ENCODE results near the gene PKP4. TPM values are rescaled to one million over a fixed set of nuclear protein-coding genes. Genes with fewer than 3 reads are reported as not detected.

Gene PKP4
- polyA plus RNA-seq, 1 donor from 2014 or later: 24.2 TPM

DNA sequence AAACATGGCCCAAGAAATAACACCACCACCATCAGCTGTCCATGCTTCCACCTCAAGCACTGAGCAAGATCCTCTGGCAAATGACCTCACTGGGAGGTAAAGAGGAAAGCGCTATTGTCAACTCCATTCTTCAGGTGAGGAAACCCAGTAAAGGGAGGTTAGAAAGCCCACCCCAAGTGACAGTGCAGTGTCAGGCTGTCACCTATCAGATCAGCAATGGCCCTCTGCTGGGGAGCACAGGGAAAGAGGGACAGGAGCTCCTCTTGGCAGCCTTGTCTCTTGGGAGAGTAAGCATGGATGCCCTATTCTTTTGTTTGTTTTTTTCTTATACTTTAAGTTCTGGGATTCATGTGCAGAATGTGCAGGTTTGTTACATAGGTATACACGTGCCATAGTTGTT is 234.1 kb downstream of the PKP4 start:
- Histone ChIP-seq H3K9me2 (ENCODE audit: insufficient read depth, low read length) (no peaks in the 10 kb centered on the region), H3K4me3 (ENCODE audit: low read length) (no peak overlapping the region), H2AFZ (ENCODE audit: low read depth, low read length) (no peak overlapping the region), H3K9ac (ENCODE audit: low read length) (no peak overlapping the region), H3F3A (ENCODE audit: insufficient read depth, low read length, poor library complexity, severe bottlenecking) (no peaks in the 10 kb centered on the region), H3K9me3 (ENCODE audit: low read length) (no peaks in the 10 kb centered on the region), H3K79me2 (replicated peaks; ENCODE audit: insufficient read depth, low read length) (no peaks in the 10 kb centered on the region), H3K27me3 (ENCODE audit: insufficient read depth, low read depth, low read length) (no peaks in the 10 kb centered on the region), H3K4me2 (ENCODE audit: low read length) (no peak overlapping the region), H3K36me3 (ENCODE audit: insufficient read depth, low read length) (no peaks in the 10 kb centered on the region), H4K20me1 (ENCODE audit: insufficient read depth) (no peaks in the 10 kb centered on the region), H3K27ac (ENCODE audit: low read length) (no peak overlapping the region)
- TF ChIP-seq POLR2AphosphoS5 (IDR thresholded peaks at IDR 0.05) (no peak), TAF1 (IDR thresholded peaks at IDR 0.05; ENCODE audit: low read depth) (no peak), MXI1 (conservative IDR thresholded peaks at IDR 0.05; ENCODE audit: poor library complexity, severe bottlenecking) (no peak), SMC3 (conservative IDR thresholded peaks at IDR 0.05; ENCODE audit: poor library complexity) (no peak), EP300 (conservative IDR thresholded peaks at IDR 0.05; ENCODE audit: poor library complexity, severe bottlenecking) (no peak), EZH2 (IDR thresholded peaks at IDR 0.05; ENCODE audit: borderline replicate concordance, insufficient read depth, low read length, poor library complexity, severe bottlenecking) (no peak), RAD21 (conservative IDR thresholded peaks at IDR 0.05) (no peak)
- TF ChIP-seq, protein P1, sequence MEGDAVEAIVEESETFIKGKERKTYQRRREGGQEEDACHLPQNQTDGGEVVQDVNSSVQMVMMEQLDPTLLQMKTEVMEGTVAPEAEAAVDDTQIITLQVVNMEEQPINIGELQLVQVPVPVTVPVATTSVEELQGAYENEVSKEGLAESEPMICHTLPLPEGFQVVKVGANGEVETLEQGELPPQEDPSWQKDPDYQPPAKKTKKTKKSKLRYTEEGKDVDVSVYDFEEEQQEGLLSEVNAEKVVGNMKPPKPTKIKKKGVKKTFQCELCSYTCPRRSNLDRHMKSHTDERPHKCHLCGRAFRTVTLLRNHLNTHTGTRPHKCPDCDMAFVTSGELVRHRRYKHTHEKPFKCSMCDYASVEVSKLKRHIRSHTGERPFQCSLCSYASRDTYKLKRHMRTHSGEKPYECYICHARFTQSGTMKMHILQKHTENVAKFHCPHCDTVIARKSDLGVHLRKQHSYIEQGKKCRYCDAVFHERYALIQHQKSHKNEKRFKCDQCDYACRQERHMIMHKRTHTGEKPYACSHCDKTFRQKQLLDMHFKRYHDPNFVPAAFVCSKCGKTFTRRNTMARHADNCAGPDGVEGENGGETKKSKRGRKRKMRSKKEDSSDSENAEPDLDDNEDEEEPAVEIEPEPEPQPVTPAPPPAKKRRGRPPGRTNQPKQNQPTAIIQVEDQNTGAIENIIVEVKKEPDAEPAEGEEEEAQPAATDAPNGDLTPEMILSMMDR (IDR thresholded peaks at IDR 0.05; ENCODE audit: poor library complexity, severe bottlenecking): no peak
- TF ChIP-seq, protein P2, sequence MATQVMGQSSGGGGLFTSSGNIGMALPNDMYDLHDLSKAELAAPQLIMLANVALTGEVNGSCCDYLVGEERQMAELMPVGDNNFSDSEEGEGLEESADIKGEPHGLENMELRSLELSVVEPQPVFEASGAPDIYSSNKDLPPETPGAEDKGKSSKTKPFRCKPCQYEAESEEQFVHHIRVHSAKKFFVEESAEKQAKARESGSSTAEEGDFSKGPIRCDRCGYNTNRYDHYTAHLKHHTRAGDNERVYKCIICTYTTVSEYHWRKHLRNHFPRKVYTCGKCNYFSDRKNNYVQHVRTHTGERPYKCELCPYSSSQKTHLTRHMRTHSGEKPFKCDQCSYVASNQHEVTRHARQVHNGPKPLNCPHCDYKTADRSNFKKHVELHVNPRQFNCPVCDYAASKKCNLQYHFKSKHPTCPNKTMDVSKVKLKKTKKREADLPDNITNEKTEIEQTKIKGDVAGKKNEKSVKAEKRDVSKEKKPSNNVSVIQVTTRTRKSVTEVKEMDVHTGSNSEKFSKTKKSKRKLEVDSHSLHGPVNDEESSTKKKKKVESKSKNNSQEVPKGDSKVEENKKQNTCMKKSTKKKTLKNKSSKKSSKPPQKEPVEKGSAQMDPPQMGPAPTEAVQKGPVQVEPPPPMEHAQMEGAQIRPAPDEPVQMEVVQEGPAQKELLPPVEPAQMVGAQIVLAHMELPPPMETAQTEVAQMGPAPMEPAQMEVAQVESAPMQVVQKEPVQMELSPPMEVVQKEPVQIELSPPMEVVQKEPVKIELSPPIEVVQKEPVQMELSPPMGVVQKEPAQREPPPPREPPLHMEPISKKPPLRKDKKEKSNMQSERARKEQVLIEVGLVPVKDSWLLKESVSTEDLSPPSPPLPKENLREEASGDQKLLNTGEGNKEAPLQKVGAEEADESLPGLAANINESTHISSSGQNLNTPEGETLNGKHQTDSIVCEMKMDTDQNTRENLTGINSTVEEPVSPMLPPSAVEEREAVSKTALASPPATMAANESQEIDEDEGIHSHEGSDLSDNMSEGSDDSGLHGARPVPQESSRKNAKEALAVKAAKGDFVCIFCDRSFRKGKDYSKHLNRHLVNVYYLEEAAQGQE (IDR thresholded peaks at IDR 0.05; ENCODE audit: borderline replicate concordance): no peak

DNA sequence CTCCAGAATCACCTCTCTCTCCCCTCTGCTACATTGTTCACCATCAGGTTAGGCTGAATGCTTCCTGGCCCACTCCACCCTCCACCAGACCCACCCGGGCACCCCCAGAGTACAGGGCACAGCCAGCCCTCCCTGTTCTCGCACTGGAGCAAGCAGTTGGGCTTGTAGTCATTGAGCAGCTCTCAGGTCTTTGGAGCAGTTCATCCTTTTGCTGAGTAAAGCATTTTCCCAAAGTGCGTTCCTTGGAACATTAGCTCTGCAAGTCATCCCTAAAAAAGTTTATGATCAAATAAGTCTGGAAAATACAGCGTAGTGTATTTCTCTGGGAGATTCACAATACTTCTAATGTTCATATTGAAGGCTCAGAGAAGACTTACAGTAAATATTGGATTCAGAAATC is 234.9 kb downstream of the PKP4 start:
- no peak overlapping the region for H3K4me2 ChIP-seq (ENCODE audit: low read length)
- no peaks in the 10 kb centered on the region for H3K9me2 ChIP-seq (ENCODE audit: insufficient read depth, low read length)
- no peak overlapping the region for H3K4me3 ChIP-seq (ENCODE audit: low read length)
- H3K9ac ChIP-seq (ENCODE audit: low read length): no peak overlapping the region
- no peak overlapping the region for H2AFZ ChIP-seq (ENCODE audit: low read depth, low read length)
- TF ChIP-seq, protein P2 (IDR thresholded peaks at IDR 0.05; ENCODE audit: borderline replicate concordance): no peak
- no peak for TF ChIP-seq EP300 (conservative IDR thresholded peaks at IDR 0.05; ENCODE audit: poor library complexity, severe bottlenecking)
- TF ChIP-seq, protein P1 (IDR thresholded peaks at IDR 0.05; ENCODE audit: poor library complexity, severe bottlenecking): no peak
- TF ChIP-seq SMC3 (conservative IDR thresholded peaks at IDR 0.05; ENCODE audit: poor library complexity): no peak
- no peak for TF ChIP-seq MXI1 (conservative IDR thresholded peaks at IDR 0.05; ENCODE audit: poor library complexity, severe bottlenecking)
- no peak for TF ChIP-seq POLR2AphosphoS5 (IDR thresholded peaks at IDR 0.05)
- TF ChIP-seq TAF1 (IDR thresholded peaks at IDR 0.05; ENCODE audit: low read depth): no peak
- no peak for TF ChIP-seq RAD21 (conservative IDR thresholded peaks at IDR 0.05)
- TF ChIP-seq EZH2 (IDR thresholded peaks at IDR 0.05; ENCODE audit: borderline replicate concordance, insufficient read depth, low read length, poor library complexity, severe bottlenecking): no peak
- H3K79me2 ChIP-seq (replicated peaks; ENCODE audit: insufficient read depth, low read length): no peaks in the 10 kb centered on the region
- no peaks in the 10 kb centered on the region for H3K36me3 ChIP-seq (ENCODE audit: insufficient read depth, low read length)
- no peaks in the 10 kb centered on the region for H3K27me3 ChIP-seq (ENCODE audit: insufficient read depth, low read depth, low read length)
- H3F3A ChIP-seq (ENCODE audit: insufficient read depth, low read length, poor library complexity, severe bottlenecking): no peaks in the 10 kb centered on the region
- no peaks in the 10 kb centered on the region for H3K9me3 ChIP-seq (ENCODE audit: low read length)
- H4K20me1 ChIP-seq (ENCODE audit: insufficient read depth): no peaks in the 10 kb centered on the region
- no peak overlapping the region for H3K27ac ChIP-seq (ENCODE audit: low read length)
